ENCODE measurements around the gene ZNF664.

The ZNF664 gene

GRCh38 chr12:124034297-124034696, 61.3 kb downstream of the ZNF664 start:
- Histone ChIP-seq H3K4me2 (ENCODE audit: low read length) (no peak overlapping the region), H2AFZ (ENCODE audit: low read depth, low read length) (no peak overlapping the region), H3K4me1 (ENCODE audit: low read length) (no peaks in the 10 kb centered on the region), H4K20me1 (ENCODE audit: insufficient read depth, low read length) (no peaks in the 10 kb centered on the region), H3K9me3 (ENCODE audit: insufficient read depth, low read length) (no peaks in the 10 kb centered on the region), H3K27me3 (ENCODE audit: low read depth, low read length) (no peaks in the 10 kb centered on the region), H3K27ac (ENCODE audit: low read length) (no peak overlapping the region), H3K36me3 (replicated peaks; ENCODE audit: low read depth, low read length) (no peaks in the 10 kb centered on the region), H3K9ac (ENCODE audit: low read length) (no peak overlapping the region), H3K4me3 (ENCODE audit: low read length) (no peak overlapping the region), H3K79me2 (ENCODE audit: low read length) (no peaks in the 10 kb centered on the region)
- TF ChIP-seq CTCF (IDR thresholded peaks at IDR 0.05; ENCODE audit: low read depth, low read length) = no peak
- no peak for TF ChIP-seq EZH2phosphoT487 (IDR thresholded peaks at IDR 0.05; ENCODE audit: low read depth)

- Histone ChIP-seq H3K79me2 (ENCODE audit: low read length) (no peaks in the 10 kb centered on the region), H4K20me1 (ENCODE audit: insufficient read depth, low read length) (no peaks in the 10 kb centered on the region), H3K27me3 (ENCODE audit: low read depth, low read length) (no peaks in the 10 kb centered on the region), H3K36me3 (replicated peaks; ENCODE audit: low read depth, low read length) (no peaks in the 10 kb centered on the region), H3K9me3 (ENCODE audit: insufficient read depth, low read length) (no peaks in the 10 kb centered on the region), H2AFZ (ENCODE audit: low read depth, low read length) (no peak overlapping the region), H3K4me2 (ENCODE audit: low read length) (no peak overlapping the region), H3K9ac (ENCODE audit: low read length) (no peak overlapping the region), H3K27ac (ENCODE audit: low read length) (no peak overlapping the region), H3K4me1 (ENCODE audit: low read length) (no peaks in the 10 kb centered on the region), H3K4me3 (ENCODE audit: low read length) (no peak overlapping the region)
- TF ChIP-seq CTCF (IDR thresholded peaks at IDR 0.05; ENCODE audit: low read depth, low read length) (no peak), EZH2phosphoT487 (IDR thresholded peaks at IDR 0.05; ENCODE audit: low read depth) (no peak)
Observed at GRCh38 chr12:124035163-124035562, 62.1 kb downstream of the ZNF664 start.

GRCh38 chr12:124036171-124036598, 63.2 kb downstream of the ZNF664 start:
- H3K4me3 ChIP-seq (ENCODE audit: low read length) = no peak overlapping the region
- H2AFZ ChIP-seq (ENCODE audit: low read depth, low read length) = no peak overlapping the region
- no peak overlapping the region for H3K4me2 ChIP-seq (ENCODE audit: low read length)

GRCh38 chr12:124036657-124037109, 63.7 kb downstream of the ZNF664 start:
- no peaks in the 10 kb centered on the region for H3K79me2 ChIP-seq (ENCODE audit: low read length)
- H3K4me3 ChIP-seq (ENCODE audit: low read length) = no peak overlapping the region
- no peak overlapping the region for H3K4me2 ChIP-seq (ENCODE audit: low read length)
- TF ChIP-seq CTCF (IDR thresholded peaks at IDR 0.05; ENCODE audit: low read depth, low read length) (peak; percentile 96), EZH2phosphoT487 (IDR thresholded peaks at IDR 0.05; ENCODE audit: low read depth) (no peak)
- H3K36me3 ChIP-seq (replicated peaks; ENCODE audit: low read depth, low read length) = no peaks in the 10 kb centered on the region
- H4K20me1 ChIP-seq (ENCODE audit: insufficient read depth, low read length) = no peaks in the 10 kb centered on the region
- no peaks in the 10 kb centered on the region for H3K9me3 ChIP-seq (ENCODE audit: insufficient read depth, low read length)
- no peaks in the 10 kb centered on the region for H3K27me3 ChIP-seq (ENCODE audit: low read depth, low read length)
- H3K9ac ChIP-seq (ENCODE audit: low read length) = no peak overlapping the region
- H3K27ac ChIP-seq (ENCODE audit: low read length) = no peak overlapping the region
- no peaks in the 10 kb centered on the region for H3K4me1 ChIP-seq (ENCODE audit: low read length)
- no peak overlapping the region for H2AFZ ChIP-seq (ENCODE audit: low read depth, low read length)

More at GRCh38 chr12:124036171-124036598, 63.2 kb downstream of the ZNF664 start:
- no peaks in the 10 kb centered on the region for H3K79me2 ChIP-seq (ENCODE audit: low read length)
- no peaks in the 10 kb centered on the region for H3K27me3 ChIP-seq (ENCODE audit: low read depth, low read length)
- no peaks in the 10 kb centered on the region for H3K36me3 ChIP-seq (replicated peaks; ENCODE audit: low read depth, low read length)
- H3K4me1 ChIP-seq (ENCODE audit: low read length) = no peaks in the 10 kb centered on the region
- no peaks in the 10 kb centered on the region for H4K20me1 ChIP-seq (ENCODE audit: insufficient read depth, low read length)
- no peak overlapping the region for H3K27ac ChIP-seq (ENCODE audit: low read length)
- no peaks in the 10 kb centered on the region for H3K9me3 ChIP-seq (ENCODE audit: insufficient read depth, low read length)
- H3K9ac ChIP-seq (ENCODE audit: low read length) = no peak overlapping the region
- TF ChIP-seq CTCF (IDR thresholded peaks at IDR 0.05; ENCODE audit: low read depth, low read length) (no peak), EZH2phosphoT487 (IDR thresholded peaks at IDR 0.05; ENCODE audit: low read depth) (no peak)
